Testis (tissue), 2 donors: ENCODE results near the gene TMEM80.
"Not testable (repeated sequence)": the region's sequence is repeated elsewhere in the genome, so short reads cannot be mapped to it uniquely, and the experiment has no call there.

Source experiments
- POLR2A ChIP-seq: fragments of 450-650 bp; IDR thresholded peaks from one replicate; pipeline ENCODE4 v1.6.1; 2017; ENCODE audit warnings: antibody characterized with exemption, mild to moderate bottlenecking, moderate library complexity
- TF ChIP-seq, protein P1 (sequence below), 3 experiments: fragments of 450-650 bp in 2 of 3; fragments of 200-600 bp in 1 of 3; sonication (generic) in 1 of 3; IDR thresholded peaks; one replicate each; pipeline ENCODE4 v1.5.1; 2016 to 2019; ENCODE audit warnings: antibody characterized with exemption in 3 of 3, mild to moderate bottlenecking in 2 of 3, moderate library complexity in 1 of 3

DNA sequence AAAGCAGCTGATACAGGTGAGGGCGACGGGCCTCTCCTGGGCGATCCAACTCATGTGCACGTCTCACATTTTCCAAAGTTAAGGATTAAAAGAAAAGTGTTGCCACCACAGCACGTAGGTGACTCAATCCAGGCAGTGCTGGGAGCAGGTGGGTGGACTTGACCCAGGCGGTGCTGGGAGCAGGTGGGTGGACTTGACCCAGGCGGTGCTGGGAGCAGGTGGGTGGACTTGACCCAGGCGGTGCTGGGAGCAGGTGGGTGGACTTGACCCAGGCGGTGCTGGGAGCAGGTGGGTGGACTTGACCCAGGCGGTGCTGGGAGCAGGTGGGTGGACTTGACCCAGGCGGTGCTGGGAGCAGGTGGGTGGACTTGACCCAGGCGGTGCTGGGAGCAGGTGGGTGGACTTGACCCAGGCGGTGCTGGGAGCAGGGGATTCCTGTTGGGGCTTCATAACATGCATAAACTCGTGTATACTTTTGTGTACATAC lies 47.9 kb upstream of the TMEM80 start:
- TF ChIP-seq, protein P1, sequence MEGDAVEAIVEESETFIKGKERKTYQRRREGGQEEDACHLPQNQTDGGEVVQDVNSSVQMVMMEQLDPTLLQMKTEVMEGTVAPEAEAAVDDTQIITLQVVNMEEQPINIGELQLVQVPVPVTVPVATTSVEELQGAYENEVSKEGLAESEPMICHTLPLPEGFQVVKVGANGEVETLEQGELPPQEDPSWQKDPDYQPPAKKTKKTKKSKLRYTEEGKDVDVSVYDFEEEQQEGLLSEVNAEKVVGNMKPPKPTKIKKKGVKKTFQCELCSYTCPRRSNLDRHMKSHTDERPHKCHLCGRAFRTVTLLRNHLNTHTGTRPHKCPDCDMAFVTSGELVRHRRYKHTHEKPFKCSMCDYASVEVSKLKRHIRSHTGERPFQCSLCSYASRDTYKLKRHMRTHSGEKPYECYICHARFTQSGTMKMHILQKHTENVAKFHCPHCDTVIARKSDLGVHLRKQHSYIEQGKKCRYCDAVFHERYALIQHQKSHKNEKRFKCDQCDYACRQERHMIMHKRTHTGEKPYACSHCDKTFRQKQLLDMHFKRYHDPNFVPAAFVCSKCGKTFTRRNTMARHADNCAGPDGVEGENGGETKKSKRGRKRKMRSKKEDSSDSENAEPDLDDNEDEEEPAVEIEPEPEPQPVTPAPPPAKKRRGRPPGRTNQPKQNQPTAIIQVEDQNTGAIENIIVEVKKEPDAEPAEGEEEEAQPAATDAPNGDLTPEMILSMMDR (IDR thresholded peaks at IDR 0.05), result not testable (repeated sequence)
- not testable (repeated sequence) for TF ChIP-seq POLR2A
